SHP77 (cell line): ENCODE data around the gene TOX2.

Source experiments
- DNase-seq, 2 experiments: peaks; one replicate each; lab custom pipeline; 2025; lab: John Stamatoyannopoulos, UW

TOX2 gene

GRCh38 chr20:44056010-44056698 lies 141.5 kb downstream of the TOX2 start:
- DNase-seq, result peak; percentile 39 to 53

- DNase-seq, result no peak
Observed at GRCh38 chr20:44057698-44058675, 143.3 kb downstream of the TOX2 start.

- no peak for DNase-seq
Observed at GRCh38 chr20:44064501-44065400, 150.1 kb downstream of the TOX2 start.

DNA sequence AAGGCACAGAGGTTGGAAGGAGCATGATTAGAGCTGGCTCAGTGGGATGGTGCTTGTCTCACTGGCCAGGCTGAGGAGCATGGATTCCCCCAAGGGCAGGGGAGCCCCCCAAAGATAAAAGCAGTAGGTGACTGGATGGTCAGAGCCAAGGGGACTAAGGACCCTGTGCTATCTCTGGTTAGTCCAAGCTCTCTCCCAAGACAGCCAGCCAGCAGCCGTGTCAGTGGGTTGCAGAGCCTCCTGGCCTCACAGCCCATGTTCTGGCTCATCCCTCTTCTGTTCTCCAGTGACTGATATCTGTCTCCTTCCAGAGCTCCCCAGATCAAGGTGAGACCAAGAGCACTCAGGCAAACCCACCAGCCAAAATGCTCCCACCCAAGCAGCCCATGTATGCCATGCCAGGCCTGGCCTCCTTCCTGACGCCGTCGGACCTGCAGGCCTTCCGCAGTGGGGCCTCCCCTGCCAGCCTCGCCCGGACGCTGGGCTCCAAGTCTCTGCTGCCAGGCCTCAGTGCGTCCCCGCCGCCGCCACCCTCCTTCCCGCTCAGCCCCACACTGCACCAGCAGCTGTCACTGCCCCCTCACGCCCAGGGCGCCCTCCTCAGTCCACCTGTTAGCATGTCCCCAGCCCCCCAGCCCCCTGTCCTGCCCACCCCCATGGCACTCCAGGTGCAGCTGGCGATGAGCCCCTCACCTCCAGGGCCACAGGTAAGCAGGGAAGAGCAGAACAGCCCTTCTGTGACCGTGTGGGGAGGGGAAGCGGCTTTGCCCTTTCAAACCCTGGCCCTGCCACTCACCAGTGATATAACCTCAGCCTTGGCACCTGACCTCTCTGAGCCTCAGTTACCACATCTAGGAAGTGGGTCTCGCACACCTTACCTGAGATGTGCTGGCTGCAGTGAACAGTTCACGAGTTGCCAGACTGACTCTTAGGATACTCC lies 151.0 kb downstream of the TOX2 start:
- no peak for DNase-seq

DNA sequence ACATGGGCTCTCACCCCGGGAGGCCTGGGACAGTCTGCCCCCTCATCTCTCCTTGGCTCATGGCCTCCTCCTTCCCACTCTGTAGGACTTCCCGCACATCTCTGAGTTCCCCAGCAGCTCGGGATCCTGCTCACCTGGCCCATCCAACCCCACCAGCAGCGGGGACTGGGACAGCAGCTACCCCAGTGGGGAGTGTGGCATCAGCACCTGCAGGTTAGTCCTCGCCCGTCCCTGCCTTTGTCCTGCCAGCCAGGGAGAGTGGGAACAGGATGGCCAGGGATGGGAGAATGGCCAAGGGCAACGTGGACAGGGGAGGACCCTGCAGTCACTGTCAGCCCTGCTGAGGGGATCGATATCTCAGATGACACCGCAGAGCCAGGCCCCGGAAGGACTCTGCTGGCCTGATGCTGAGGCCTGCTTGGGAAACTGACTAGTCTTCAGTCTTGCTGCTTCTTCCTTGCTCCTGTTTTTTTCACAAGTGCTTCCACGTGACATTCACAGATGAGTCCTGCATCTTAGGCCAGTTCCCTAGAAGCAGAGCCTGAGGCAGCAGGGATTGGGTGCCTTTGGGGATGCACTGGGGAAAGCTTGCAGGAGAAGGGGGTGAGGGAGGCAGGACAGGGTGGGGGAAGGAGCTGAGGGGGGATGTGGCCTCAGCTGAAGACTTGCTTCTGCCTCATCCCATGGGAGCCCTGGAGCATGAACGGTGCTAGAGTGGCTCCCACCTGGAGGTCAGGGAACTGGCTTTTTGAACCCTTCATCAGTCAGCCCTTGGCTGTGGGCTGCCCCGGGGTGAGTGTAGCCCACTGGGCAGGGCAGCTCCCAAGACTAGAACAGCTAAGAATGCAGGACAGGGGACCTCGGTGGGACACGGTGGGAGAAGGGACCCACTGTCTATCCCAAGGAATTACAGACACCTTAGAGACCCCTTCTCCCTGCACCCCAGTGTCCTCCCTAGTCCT lies 152.3 kb downstream of the TOX2 start:
- DNase-seq, result no peak

DNA sequence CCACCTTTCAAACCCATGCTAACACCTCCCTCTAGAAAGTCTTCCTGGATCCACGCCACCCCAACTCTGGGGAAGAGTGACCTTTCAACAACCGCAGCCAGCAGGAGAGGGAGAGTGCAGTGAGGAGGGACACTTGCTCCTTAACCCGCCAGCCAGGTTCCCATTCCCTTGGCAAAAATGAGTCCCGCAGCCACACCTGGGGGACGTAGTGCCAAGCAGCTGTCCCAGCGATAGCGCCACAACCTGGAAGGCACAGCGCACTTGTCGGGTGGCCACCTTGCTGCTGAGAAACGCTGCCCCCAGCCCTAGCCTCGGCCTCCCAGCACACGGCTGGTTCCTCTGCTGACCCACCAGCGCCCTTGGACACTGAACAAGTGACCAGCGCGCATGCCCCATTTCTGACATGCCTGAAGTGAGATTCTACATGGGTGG lies 153.0 kb downstream of the TOX2 start:
- no peak for DNase-seq

GRCh38 chr20:44068316-44069201 lies 153.9 kb downstream of the TOX2 start:
- DNase-seq, result no peak

- no peak for DNase-seq
Observed at GRCh38 chr20:44069203-44070011, 154.8 kb downstream of the TOX2 start.

DNA sequence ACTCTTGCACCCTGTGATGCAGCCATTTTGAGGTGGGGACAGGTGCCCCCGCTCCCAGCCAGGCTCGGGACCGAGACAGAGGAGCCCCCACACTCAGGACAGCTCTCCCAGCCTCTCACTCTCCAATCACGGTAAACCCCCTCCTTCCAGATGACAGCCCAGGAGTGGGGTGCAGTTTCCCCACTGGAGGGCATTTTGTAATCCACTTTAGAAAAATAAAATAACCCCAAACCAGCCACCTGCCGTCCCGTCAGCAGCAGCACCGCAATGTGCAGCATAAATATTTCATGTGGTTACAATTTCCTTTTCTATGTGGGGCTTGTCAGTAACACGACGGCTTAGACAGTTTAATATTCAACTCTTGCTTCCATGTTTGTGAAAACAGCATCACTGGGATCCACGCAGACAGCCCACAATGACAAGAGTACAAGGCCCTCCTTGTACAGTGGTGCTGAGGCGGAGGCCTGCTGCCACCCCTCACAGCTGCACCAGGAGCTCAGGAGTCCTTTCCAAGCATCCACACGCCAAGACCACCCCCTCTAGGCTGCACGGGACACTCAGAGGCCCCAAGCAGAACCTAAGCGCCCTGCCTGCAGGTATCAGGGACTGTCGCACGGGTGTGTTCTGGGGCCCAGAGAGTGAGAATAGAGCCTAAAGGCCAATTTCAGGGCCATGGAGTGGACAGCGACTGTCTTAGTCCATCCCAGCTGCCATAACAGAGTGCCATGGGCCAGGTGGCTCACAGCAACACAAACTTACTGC lies 155.7 kb downstream of the TOX2 start:
- DNase-seq, result no peak

- no peak for DNase-seq
Observed at GRCh38 chr20:44071057-44071456, 156.4 kb downstream of the TOX2 start.

GRCh38 chr20:44071526-44072111 lies 157.0 kb downstream of the TOX2 start:
- DNase-seq, result no peak

DNA sequence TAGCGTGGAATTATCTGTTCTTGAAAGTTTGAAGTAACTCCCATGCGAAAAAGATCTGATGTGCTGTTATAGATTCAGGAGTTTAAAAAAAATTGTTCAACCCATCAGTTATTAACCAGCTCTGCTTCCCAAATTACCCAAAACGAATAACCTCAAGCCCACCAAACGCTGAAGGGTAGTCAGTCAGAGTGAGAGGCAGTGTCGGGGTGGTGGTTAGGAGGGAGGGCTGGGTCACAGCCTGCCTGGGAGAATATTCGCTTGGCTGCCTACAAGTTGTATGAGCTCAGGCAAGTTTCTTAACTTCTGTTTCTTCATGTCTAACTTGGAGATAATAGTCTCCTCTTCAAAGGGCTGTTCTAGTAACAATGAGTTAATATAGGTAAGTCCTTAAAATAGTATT lies 157.7 kb downstream of the TOX2 start:
- no peak for DNase-seq

GRCh38 chr20:44073011-44073674 lies 158.5 kb downstream of the TOX2 start:
- no peak for DNase-seq

- DNase-seq, result no peak
Observed at GRCh38 chr20:44073675-44074071, 159.0 kb downstream of the TOX2 start.

DNA sequence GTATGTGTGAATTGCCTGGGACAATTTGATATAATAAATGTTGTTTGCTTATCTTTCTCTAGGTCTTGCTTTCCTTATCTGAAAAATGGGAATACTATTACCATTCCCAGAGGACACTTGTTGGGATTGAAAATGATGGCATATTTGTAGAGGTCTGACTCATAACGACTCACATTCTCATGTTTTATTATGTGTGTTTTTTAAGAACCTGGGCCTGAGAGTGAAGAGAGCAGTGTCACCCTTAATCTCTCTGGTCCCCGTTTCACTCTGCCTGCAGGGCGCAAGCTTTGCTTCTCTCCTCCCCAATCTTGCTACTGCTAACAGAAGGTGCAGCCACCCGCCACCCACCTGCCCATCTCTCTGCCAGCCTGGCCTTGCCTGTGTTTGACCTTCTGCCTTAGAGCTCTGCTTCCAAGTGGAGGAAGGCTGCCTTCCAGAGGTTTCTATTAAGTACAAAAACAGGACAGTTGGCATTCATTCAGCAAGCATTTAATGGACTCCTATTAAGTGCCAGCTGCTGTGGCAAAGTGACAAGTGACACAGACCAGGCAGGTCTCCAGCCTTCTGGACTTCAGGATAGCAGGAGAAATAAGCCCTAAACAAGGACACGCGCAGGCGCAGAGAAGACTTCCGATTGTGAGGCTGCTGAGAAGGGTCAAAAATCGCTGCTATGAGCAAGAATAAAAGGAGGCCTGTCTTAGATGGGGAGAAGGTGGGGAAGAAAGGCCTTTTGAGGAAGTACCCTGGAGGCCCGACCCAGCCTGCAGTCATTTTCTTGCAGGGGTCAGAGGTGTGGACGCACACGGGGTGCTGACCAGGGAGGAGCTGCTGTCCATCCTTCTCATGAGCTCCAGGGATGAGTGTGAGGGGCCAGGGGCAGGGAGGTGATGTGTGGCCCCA lies 159.8 kb downstream of the TOX2 start:
- no peak for DNase-seq
